ENCODE data around the gene UBALD1. TPM values are rescaled to one million over a fixed set of nuclear protein-coding genes. Genes with fewer than 3 reads are reported as not detected.

UBALD1 gene
- polyA plus RNA-seq, 3 donors, result 2.2 to 19.2 (median 2.8) TPM

DNA sequence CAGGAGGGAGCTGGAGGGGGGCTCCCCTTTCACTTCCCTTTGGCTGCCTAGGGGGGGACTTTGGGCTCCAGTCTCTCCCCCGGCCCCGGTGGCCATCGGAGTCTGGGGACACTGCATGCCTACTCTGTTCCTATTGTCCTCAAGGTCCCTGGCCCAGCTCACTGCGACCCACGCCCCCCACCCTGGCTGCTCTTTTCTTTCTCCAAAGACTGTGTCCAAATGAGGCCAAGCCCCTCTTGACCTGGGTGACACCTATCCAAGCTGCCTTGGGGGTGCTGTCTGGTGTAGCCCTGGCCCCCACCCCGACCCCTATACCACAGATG is 12.9 kb downstream of the UBALD1 start:
- H3K9me3 Mint-ChIP-seq, result peaks cover 0 to 1% (median 0%) of the 10 kb centered on the region in 7 donors
- TF ChIP-seq, protein P1, sequence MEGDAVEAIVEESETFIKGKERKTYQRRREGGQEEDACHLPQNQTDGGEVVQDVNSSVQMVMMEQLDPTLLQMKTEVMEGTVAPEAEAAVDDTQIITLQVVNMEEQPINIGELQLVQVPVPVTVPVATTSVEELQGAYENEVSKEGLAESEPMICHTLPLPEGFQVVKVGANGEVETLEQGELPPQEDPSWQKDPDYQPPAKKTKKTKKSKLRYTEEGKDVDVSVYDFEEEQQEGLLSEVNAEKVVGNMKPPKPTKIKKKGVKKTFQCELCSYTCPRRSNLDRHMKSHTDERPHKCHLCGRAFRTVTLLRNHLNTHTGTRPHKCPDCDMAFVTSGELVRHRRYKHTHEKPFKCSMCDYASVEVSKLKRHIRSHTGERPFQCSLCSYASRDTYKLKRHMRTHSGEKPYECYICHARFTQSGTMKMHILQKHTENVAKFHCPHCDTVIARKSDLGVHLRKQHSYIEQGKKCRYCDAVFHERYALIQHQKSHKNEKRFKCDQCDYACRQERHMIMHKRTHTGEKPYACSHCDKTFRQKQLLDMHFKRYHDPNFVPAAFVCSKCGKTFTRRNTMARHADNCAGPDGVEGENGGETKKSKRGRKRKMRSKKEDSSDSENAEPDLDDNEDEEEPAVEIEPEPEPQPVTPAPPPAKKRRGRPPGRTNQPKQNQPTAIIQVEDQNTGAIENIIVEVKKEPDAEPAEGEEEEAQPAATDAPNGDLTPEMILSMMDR (IDR thresholded peaks at IDR 0.05), result no peak
- 76% methylated on average over 5 of the region's 6 CpGs for WGBS (ENCODE audit: insufficient coverage)
- Histone ChIP-seq H3K79me2 (ENCODE audit: insufficient read depth, low read length) (no peaks in the 10 kb centered on the region), H2AFZ (ENCODE audit: insufficient read depth, low read depth, low read length, poor library complexity, severe bottlenecking) (no peak overlapping the region), H3K4me3 (replicated peaks in 1 of 3; ENCODE audit: low read depth in 2 of 3, low read length in 3 of 3) (no peak overlapping the region), H3K36me3 (replicated peaks in 1 of 2; ENCODE audit: control insufficient read depth in 1 of 2, insufficient read depth in 2 of 2, low read length in 2 of 2) (no peaks in the 10 kb centered on the region), H3K4me1 (ENCODE audit: control insufficient read depth in 1 of 2, insufficient read depth in 2 of 2, low read length in 2 of 2) (no peaks in the 10 kb centered on the region), H3K9ac (ENCODE audit: insufficient read depth, low read length, poor library complexity, severe bottlenecking) (no peak overlapping the region), H3K27me3 (ENCODE audit: control insufficient read depth in 2 of 2, insufficient read depth in 2 of 2, low read length in 2 of 2) (no peaks in the 10 kb centered on the region), H4K20me1 (ENCODE audit: insufficient read depth, low read length) (no peaks in the 10 kb centered on the region), H3K9me3 (replicated peaks in 1 of 2; ENCODE audit: control insufficient read depth in 1 of 2, insufficient read depth in 1 of 2, low read length in 2 of 2) (no peaks in the 10 kb centered on the region), H3K4me2 (replicated peaks; ENCODE audit: extremely low read depth, low read length, poor library complexity, severe bottlenecking) (no peak overlapping the region), H3K27ac (ENCODE audit: low read depth in 1 of 2, low read length in 2 of 2) (no peak overlapping the region)
- H3K4me1 Mint-ChIP-seq, result peaks cover 5% of the 10 kb centered on the region
- no peaks in the 10 kb centered on the region for H3K36me3 Mint-ChIP-seq
- intact Hi-C loops (cut with micrococcal nuclease), result no loop called here
- DNase-seq, result no peak
- H3K27me3 Mint-ChIP-seq (ENCODE audit: low read depth in 3 of 3), result peaks cover 1 to 4% (median 4%) of the 10 kb centered on the region in 3 donors
- peak overlapping the region in 1 of 7 donors; percentile 15 for H3K27ac Mint-ChIP-seq
- H3K4me3 Mint-ChIP-seq, result no peak overlapping the region

DNA sequence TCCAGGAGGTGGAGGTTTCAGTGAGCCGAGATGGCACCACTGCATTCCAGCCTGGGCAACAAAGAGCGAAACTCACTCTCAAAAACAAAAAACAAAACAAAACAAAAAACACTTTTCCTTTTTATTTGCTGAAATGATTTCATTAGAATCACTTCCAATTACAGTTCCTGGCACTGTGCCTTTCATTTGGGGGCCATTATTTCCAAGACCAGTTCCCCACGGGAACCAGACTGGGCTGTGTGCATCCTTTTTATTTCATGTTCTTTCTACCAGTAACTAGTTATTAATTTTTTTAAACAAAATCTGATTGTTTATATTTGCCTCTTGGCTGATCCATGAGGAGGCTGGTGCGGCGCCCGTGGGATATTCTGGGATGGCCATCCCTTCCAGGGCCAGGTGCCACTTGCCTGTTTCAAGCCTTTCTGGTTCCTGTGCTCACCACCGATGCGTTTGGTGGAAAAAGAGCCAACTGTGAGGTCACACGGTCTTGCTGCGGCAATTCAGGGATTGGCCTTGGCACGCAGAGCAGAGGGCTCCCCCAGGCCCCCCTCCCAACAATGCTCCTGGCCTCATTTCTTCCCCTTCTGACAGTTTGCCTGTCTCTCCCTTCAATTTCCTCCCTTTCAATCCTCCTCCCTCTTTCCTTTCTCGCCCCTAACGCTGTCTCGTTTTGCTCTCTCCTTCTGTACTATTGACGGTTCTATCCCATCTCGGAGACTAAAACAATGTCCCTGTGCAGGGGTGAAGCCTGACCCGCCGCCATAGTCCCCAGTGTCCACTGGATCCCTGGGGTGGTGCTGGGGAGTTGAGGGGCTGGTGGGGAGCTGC is 13.4 kb downstream of the UBALD1 start:
- H3K27ac ChIP-seq (ENCODE audit: low read depth in 1 of 2, low read length in 2 of 2), result no peak overlapping the region
- Mint-ChIP-seq H3K4me1 (peaks cover 5% of the 10 kb centered on the region), H3K27me3 (ENCODE audit: low read depth in 3 of 3) (peaks cover 3 to 7% (median 4%) of the 10 kb centered on the region in 3 donors), H3K36me3 (no peaks in the 10 kb centered on the region), H3K9me3 (peaks cover 0 to 2% (median 0%) of the 10 kb centered on the region in 7 donors), H3K4me3 (no peak overlapping the region), H3K27ac (peak overlapping the region in 2 of 7 donors; percentile 30 to 78)
- intact Hi-C loops (cut with micrococcal nuclease), result no loop called here
- H3K4me3 ChIP-seq (replicated peaks in 1 of 3; ENCODE audit: low read depth in 2 of 3, low read length in 3 of 3), result no peak overlapping the region
- no peak overlapping the region for H2AFZ ChIP-seq (ENCODE audit: insufficient read depth, low read depth, low read length, poor library complexity, severe bottlenecking)
- H3K79me2 ChIP-seq (ENCODE audit: insufficient read depth, low read length), result no peaks in the 10 kb centered on the region
- no peak overlapping the region for H3K4me2 ChIP-seq (replicated peaks; ENCODE audit: extremely low read depth, low read length, poor library complexity, severe bottlenecking)
- H3K27me3 ChIP-seq (ENCODE audit: control insufficient read depth in 2 of 2, insufficient read depth in 2 of 2, low read length in 2 of 2), result no peaks in the 10 kb centered on the region
- H4K20me1 ChIP-seq (ENCODE audit: insufficient read depth, low read length), result no peaks in the 10 kb centered on the region
- WGBS (ENCODE audit: insufficient coverage), result 26% methylated on average over 8 of the region's 18 CpGs
- no peaks in the 10 kb centered on the region for H3K4me1 ChIP-seq (ENCODE audit: control insufficient read depth in 1 of 2, insufficient read depth in 2 of 2, low read length in 2 of 2)
- H3K9ac ChIP-seq (ENCODE audit: insufficient read depth, low read length, poor library complexity, severe bottlenecking), result no peak overlapping the region
- no peaks in the 10 kb centered on the region for H3K36me3 ChIP-seq (replicated peaks in 1 of 2; ENCODE audit: control insufficient read depth in 1 of 2, insufficient read depth in 2 of 2, low read length in 2 of 2)
- H3K9me3 ChIP-seq (replicated peaks in 1 of 2; ENCODE audit: control insufficient read depth in 1 of 2, insufficient read depth in 1 of 2, low read length in 2 of 2), result no peaks in the 10 kb centered on the region
- DNase-seq, result no peak
- TF ChIP-seq, protein P1 (IDR thresholded peaks at IDR 0.05), result no peak

Measured in CD14-positive monocyte (primary cell).